ENCODE measurements around the gene TAX1BP1. TPM values are rescaled to one million over a fixed set of nuclear protein-coding genes. Genes with fewer than 3 reads are reported as not detected.

TAX1BP1 gene
- total RNA-seq, 1 experiment from 2014 or later: 58.3 TPM

DNA sequence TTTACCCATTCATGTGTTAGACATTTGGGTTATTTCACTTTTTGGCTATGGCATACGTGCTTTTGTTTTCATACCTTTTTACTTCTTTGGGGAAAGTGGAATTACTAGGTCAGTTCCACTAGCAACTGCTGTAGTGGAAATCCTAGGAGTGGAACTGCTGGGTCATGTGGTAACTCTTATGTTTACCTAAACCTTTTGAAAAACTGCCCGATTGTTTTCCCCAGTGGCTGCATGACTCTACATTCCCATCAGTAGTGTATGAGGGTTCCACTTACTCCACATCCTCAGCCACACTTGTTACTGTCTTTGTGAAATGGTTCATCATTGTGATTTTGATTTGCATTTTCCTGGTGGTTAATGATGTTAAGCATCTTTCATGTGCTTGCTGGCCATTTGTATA lies 82.3 kb downstream of the TAX1BP1 start:
- no peak overlapping the region for H3K27ac Mint-ChIP-seq
- Histone ChIP-seq H3K18ac (ENCODE audit: insufficient read length, low read depth, low read length) (no peak overlapping the region), H3K23me2 (ENCODE audit: insufficient read length, low read depth, low read length, poor library complexity, severe bottlenecking) (no peaks in the 10 kb centered on the region), H4K8ac (replicated peaks; ENCODE audit: insufficient read length, low read depth, low read length) (no peak overlapping the region), H3K79me2 (ENCODE audit: insufficient read depth, low read length) (no peaks in the 10 kb centered on the region), H3T11ph (ENCODE audit: low read length) (no peak overlapping the region), H2BK20ac (ENCODE audit: low read depth, low read length, poor library complexity, severe bottlenecking) (no peak overlapping the region), H2BK15ac (ENCODE audit: low read depth, low read length) (no peak overlapping the region), H3K9me3 (ENCODE audit: control insufficient read depth, low read depth, low read length) (no peaks in the 10 kb centered on the region), H4K91ac (ENCODE audit: insufficient read length, low read depth, low read length) (no peak overlapping the region), H4K20me1 (ENCODE audit: control insufficient read depth, insufficient read depth, insufficient read length) (no peaks in the 10 kb centered on the region), H4K5ac (ENCODE audit: insufficient read length, low read depth, low read length) (no peak overlapping the region), H2BK120ac (ENCODE audit: low read depth, low read length, poor library complexity, severe bottlenecking) (no peak overlapping the region), H2BK12ac (ENCODE audit: insufficient read length, low read depth, low read length) (no peak overlapping the region), H3K56ac (ENCODE audit: insufficient read length, low read depth, low read length) (no peak overlapping the region), H3K14ac (ENCODE audit: insufficient read depth, low read length) (no peak overlapping the region), H3K27ac (ENCODE audit: insufficient read length, low read depth, low read length) (no peak overlapping the region), H3K4me2 (ENCODE audit: insufficient read depth, insufficient read length, low read length) (no peak overlapping the region), H3K4me1 (ENCODE audit: insufficient read depth, low read length) (no peaks in the 10 kb centered on the region), H3K79me1 (ENCODE audit: insufficient read depth, low read depth, low read length, poor library complexity, severe bottlenecking) (no peaks in the 10 kb centered on the region), H2AFZ (ENCODE audit: low read length) (no peak overlapping the region), H3K27me3 (ENCODE audit: insufficient read depth, low read length) (no peaks in the 10 kb centered on the region), H3K4ac (ENCODE audit: low read depth, low read length) (no peak overlapping the region), H2AK5ac (ENCODE audit: insufficient read length, low read length) (no peak overlapping the region), H2BK5ac (ENCODE audit: insufficient read length, low read length) (no peak overlapping the region), H3K9ac (ENCODE audit: extremely low read depth, insufficient read length, low read length) (no peak overlapping the region), H3K23ac (ENCODE audit: insufficient read length, low read depth, low read length) (no peak overlapping the region)
- no peak for TF ChIP-seq CTCF (conservative IDR thresholded peaks at IDR 0.05)
- no peaks in the 10 kb centered on the region; a peak in 1 of 7 replicates for H3K36me3 Mint-ChIP-seq (ENCODE audit: insufficient read depth in 1 of 3, low read depth in 3 of 3)
- H3K4me1 Mint-ChIP-seq: no peaks in the 10 kb centered on the region
- H3K4me3 Mint-ChIP-seq: no peak overlapping the region
- no peaks in the 10 kb centered on the region for H3K9me3 Mint-ChIP-seq
- no peaks in the 10 kb centered on the region for H3K27me3 Mint-ChIP-seq (ENCODE audit: low read depth)
- no peak for DNase-seq
- WGBS (ENCODE audit: extremely low coverage, insufficient read length, low lambda C conversion rate): no CpG with 5 or more reads among the region's 2 CpGs

All from H9 (cell line).